Fibroblast of skin of back (primary cell): ENCODE measurements around the gene C3orf52. TPM values are rescaled to one million over a fixed set of nuclear protein-coding genes. Genes with fewer than 3 reads are reported as not detected.
"Not testable (repeated sequence)": the region's sequence is repeated elsewhere in the genome, so short reads cannot be mapped to it uniquely, and the experiment has no call there.

Experiments used
- DNase-seq: peaks from one replicate; pipeline ENCODE4 v3.0.0-alpha.2; 2013
- polyA plus RNA-seq, 2 experiments: library from polyadenylated mRNA; unstranded; fragments of 120-200 nt; gene quantifications; one replicate each; pipeline ENCODE4 v1.2.1, GENCODE V29; 2013; ENCODE audit not compliant: insufficient read length in 2 of 2

C3orf52 gene
- polyA plus RNA-seq (2013, experiment 1 of 2; ENCODE audit: insufficient read length), result 5.9 TPM
- polyA plus RNA-seq (2013, experiment 2 of 2; ENCODE audit: insufficient read length), result 2.3 TPM

- peak; percentile 85 for DNase-seq
These were observed at the start of gene C3orf52 for GRCh38 chr3:112086076-112086854. C3orf52 (plus strand) TSS chr3:112086389; CDS start chr3:112086408, 19 bp downstream.

GRCh38 chr3:112037194-112037593, 49.0 kb upstream of the C3orf52 start:
- not testable (repeated sequence) for DNase-seq

GRCh38 chr3:112038863-112039262, 47.3 kb upstream of the C3orf52 start:
- DNase-seq, result peak; percentile 10

- no peak for DNase-seq
These were observed 44.9 kb upstream of the C3orf52 start for GRCh38 chr3:112041321-112041720.

- no peak for DNase-seq
These were observed 43.3 kb upstream of the C3orf52 start for GRCh38 chr3:112042842-112043280.

- DNase-seq, result peak; percentile 75
These were observed 42.5 kb upstream of the C3orf52 start for GRCh38 chr3:112043621-112044201.

- DNase-seq, result no peak
These were observed 39.6 kb upstream of the C3orf52 start for GRCh38 chr3:112046599-112046998.

GRCh38 chr3:112047264-112047663, 38.9 kb upstream of the C3orf52 start:
- DNase-seq, result no peak

GRCh38 chr3:112048911-112049310, 37.3 kb upstream of the C3orf52 start:
- DNase-seq, result no peak

- DNase-seq, result no peak
These were observed 33.0 kb upstream of the C3orf52 start for GRCh38 chr3:112053229-112053628.

- DNase-seq, result peak; percentile 78
These were observed 29.7 kb upstream of the C3orf52 start for GRCh38 chr3:112056451-112056929.

GRCh38 chr3:112059497-112059896, 26.7 kb upstream of the C3orf52 start:
- DNase-seq, result no peak

GRCh38 chr3:112061152-112061551, 25.0 kb upstream of the C3orf52 start:
- DNase-seq, result peak; percentile 77

GRCh38 chr3:112072387-112073060, 13.7 kb upstream of the C3orf52 start:
- not testable (repeated sequence) for DNase-seq

GRCh38 chr3:112074006-112074405, 12.2 kb upstream of the C3orf52 start:
- DNase-seq, result no peak

GRCh38 chr3:112074616-112075497, 11.3 kb upstream of the C3orf52 start:
- peak; percentile 83 for DNase-seq

GRCh38 chr3:112078125-112079083, 7.8 kb upstream of the C3orf52 start:
- no peak for DNase-seq

GRCh38 chr3:112083239-112083638, 3.0 kb upstream of the C3orf52 start:
- DNase-seq, result no peak

GRCh38 chr3:112084980-112085705, 1.0 kb upstream of the C3orf52 start:
- DNase-seq, result no peak

GRCh38 chr3:112085735-112086075, 484 bp upstream of the C3orf52 start:
- no peak for DNase-seq
